ENCODE measurements around the gene CUL4A.
"Not testable (repeated sequence)": the region's sequence is repeated elsewhere in the genome, so short reads cannot be mapped to it uniquely, and the experiment has no call there.

CUL4A gene

GRCh38 chr13:113292021-113292862, 82.8 kb downstream of the CUL4A start:
- DNase-seq (ENCODE audit: low read depth) = peak; percentile 52

DNA sequence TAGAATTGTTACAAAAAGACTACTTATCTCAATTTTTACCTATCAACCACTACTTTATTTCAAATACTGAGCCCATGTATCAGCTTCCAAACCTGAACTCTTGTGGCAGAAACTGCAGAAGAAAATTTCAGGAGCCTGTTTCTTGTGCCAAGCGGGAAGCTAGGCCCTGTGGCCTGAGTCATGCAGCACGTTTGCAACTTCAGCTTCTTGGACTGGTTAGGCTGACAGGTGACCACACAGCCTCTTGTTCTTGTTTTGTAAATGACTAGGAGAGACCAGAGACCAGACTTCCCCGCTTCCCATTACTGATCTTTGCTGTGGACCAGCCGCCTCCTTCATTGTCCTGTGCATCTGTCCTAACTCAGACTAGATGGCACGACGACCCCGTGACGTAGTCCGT, 84.3 kb downstream of the CUL4A start:
- DNase-seq (ENCODE audit: low read depth) = no peak

DNA sequence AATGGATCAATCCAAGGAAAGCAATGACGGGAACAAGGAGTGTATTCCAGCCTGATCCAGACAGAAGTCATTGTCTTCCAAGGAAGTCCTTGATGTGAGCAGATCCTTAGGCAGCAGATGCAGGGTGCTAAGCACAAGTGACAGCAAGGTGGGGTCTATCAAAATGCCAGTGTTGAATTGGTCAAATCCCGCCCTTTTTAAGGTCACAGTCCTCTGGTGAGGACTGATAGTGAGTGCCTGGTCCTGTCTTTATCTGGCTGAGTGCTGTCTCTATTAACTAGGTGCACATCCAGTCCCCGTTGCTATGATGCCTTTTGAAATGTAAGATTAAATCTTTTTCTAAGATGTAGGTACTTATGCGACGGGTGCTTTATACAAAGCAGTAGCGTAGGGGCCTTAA, 86.4 kb downstream of the CUL4A start:
- DNase-seq (ENCODE audit: low read depth) = no peak

DNA sequence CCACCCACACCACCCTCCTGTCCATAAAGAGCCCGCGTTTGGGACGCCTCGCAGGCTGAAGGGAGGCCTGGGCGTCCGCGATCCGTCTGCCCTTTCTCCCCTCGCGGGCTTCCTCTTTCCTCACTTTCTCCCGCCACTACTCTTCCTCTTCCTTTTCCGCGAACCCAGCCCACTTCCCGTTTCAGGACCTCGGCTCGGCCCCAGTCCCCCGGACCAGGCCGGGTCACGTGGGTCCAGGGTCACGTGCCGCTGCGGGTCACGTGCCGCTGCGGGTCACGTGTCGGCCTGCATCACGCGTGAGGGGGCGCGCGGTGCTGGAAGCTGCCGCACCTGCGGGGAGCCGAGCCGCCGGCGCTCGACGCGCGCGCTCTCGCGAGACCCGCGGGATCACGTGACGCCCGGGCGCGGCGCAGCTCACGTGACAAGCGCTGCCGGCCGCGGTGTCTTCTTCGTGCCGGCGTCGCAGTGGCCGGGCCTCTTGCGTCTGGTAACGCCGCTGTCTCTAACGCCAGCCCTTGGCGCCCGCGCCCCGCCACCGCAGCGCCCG, 87.5 kb downstream of the CUL4A start, which contains the start of gene LAMP1:
Gene LAMP1, plus strand, starts transcription at position 417 of the 547 bp plus-strand sequence. CDS start 196 bp downstream, outside the sequence.
- peak; percentile 96 for DNase-seq (ENCODE audit: low read depth)

DNA sequence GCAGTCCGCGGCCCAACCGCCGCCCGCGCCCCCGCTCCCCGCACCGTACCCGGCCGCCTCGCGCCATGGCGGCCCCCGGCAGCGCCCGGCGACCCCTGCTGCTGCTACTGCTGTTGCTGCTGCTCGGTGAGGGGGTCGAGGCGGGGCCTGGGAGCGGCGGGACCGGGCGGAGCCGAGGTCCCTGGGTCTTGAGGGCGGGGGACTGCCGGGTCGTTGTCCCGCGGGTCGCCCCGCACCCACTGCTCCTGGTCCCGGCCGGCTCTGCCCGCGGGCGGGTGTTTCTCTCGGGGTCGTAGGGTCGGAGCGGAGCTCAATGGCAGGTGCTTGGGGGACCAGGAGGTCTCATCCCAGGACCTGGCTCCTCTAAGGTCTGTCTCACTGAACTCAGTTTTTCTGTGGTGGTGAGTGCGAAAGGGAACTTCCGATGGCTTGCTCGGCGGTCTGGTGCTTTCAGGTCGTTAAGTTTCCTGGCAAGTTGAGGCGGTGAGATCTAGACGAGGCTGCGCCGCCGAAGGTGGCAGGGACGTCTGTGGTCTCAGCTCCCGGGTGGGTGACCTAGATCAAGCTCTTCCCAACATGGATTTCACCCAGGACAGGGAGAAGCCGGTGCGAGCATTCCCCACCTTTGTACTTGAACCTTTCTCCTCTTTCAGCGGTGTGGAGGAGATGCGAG, 88.1 kb downstream of the CUL4A start:
- peak; percentile 38 for DNase-seq (ENCODE audit: low read depth)

DNA sequence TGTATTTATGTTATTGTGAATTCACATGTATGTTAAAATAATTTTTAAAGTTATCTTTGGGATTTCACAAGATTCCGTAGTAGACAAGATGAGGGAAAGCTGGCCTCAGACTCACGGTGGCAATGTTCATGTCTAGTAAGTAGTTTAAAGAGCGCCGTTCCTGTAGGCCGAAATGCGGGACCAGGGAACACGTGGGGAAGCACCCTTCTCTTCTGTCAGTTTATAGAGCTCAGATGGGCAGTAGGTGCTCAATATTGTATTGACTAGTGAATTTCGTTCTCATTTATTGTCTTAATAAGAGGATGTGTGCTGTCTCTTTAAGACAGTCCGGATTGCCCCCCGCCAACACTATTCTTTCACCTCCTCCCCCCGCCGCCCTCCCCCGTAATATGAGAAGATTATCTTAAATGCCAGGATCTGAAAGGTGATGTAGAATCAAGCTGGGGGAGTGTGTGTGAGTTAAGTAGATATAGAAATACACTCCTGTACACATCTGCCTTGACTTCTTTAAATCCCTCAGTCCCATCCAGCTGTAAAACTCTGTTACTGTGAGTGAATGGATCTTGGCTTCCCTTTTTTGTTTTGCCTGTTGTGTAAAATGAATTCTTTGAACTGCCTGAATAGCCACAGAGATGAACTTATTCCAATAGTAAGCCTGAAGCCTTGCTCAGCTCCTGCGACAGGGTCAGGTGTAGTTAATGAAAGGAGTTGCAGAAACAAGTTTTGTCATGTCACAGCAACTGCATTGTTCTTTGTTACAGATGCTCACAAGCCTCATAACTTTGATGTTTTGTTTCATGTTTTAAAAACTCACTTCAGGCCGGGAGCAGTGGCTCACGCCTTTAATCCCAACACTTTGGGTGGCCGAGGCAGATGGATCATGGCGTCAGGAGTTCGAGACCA, 88.9 kb downstream of the CUL4A start:
- DNase-seq (ENCODE audit: low read depth) = no peak

- no peak for DNase-seq (ENCODE audit: low read depth)
These were observed 90.5 kb downstream of the CUL4A start for GRCh38 chr13:113299951-113300350.

GRCh38 chr13:113302986-113303385, 93.6 kb downstream of the CUL4A start:
- no peak for DNase-seq (ENCODE audit: low read depth)

- DNase-seq (ENCODE audit: low read depth) = no peak
These were observed 94.7 kb downstream of the CUL4A start for GRCh38 chr13:113304121-113304520.

- DNase-seq (ENCODE audit: low read depth) = peak; percentile 45
These were observed 95.8 kb downstream of the CUL4A start for GRCh38 chr13:113305208-113305607.

- DNase-seq (ENCODE audit: low read depth) = peak; percentile 60
These were observed 98.1 kb downstream of the CUL4A start for GRCh38 chr13:113307491-113307890.

GRCh38 chr13:113309473-113309872, 100.1 kb downstream of the CUL4A start:
- DNase-seq (ENCODE audit: low read depth) = no peak

- DNase-seq (ENCODE audit: low read depth) = not testable (repeated sequence)
These were observed 104.7 kb downstream of the CUL4A start for GRCh38 chr13:113314112-113314511.

DNA sequence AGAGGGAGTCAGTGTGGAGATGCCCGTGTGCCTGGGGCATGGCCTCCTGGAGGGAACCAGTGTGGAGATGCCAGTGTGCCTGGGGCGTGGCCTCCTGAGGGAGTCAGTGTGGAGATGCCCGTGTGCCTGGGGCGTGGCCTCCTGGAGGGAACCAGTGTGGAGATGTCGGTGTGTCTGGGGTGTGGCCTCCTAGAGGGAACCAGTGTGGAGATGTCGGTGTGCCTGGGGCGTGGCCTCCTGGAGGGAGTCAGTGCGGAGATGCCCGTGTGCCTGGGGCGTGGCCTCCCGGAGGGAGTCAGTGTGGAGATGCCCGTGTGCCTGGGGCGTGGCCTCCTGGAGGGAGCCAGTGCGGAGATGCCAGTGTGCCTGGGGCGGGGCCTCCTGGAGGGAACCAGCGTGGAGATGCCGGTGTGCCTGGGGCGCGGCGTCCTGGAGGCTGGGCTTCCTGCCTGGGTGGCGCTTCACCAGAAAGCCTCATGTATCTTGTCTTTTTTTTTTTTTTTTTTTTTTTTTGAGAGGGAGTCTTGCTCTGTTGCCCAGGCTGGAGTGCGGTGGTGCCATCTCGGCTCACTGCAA, 105.6 kb downstream of the CUL4A start:
- not testable (repeated sequence) for DNase-seq (ENCODE audit: low read depth)

DNA sequence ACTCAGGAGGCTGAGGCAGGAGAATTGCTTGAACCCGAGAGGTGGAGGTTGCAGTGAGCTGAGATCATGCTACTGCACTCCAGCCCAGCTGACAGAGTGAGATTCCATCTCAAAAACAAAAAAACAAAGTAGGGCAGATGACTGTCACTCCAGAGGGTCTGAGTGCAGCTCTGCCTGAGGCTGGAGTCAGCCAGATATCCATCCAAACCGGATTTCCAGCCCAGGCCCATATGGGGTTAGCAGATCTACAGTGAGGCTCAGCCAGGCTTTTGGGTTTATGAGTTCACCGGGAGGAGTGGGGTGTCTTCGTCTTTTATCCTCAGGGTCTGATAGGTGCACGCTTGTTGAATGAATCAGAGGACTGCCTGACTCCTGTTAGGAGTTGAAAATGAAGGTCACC, 106.6 kb downstream of the CUL4A start:
- DNase-seq (ENCODE audit: low read depth) = no peak
